GM12878 (cell line): ENCODE measurements around the gene GLIPR2. TPM values are rescaled to one million over a fixed set of nuclear protein-coding genes. Genes with fewer than 3 reads are reported as not detected.

Experiments used
- BMI1 ChIP-seq: fragments of 450-650 bp; IDR thresholded peaks from 2 replicates; pipeline ENCODE4 v1.6.1; 2016; ENCODE audit warnings: mild to moderate bottlenecking, moderate library complexity, borderline replicate concordance
- CEBPZ ChIP-seq: fragments of 150-350 bp; IDR thresholded peaks from 2 replicates; pipeline ENCODE4 v1.6.1; 2016; ENCODE audit warnings: low read depth, low read length
- CHD4 ChIP-seq: fragments of 200-600 bp; sonication (generic); IDR thresholded peaks from 2 replicates; pipeline ENCODE4 v1.6.1; 2016; ENCODE audit warnings: mild to moderate bottlenecking
- DPF2 ChIP-seq: fragments of 450-650 bp; IDR thresholded peaks from 2 replicates; pipeline ENCODE4 v1.6.1; 2017; ENCODE audit warnings: mild to moderate bottlenecking
- EP300 ChIP-seq, 2 experiments: fragments of 150-350 bp in 1 of 2; IDR thresholded peaks; 2 replicates each; pipeline ENCODE4 v1.6.1; 2011 to 2012; ENCODE audit warnings: low read depth in 2 of 2, low read length in 2 of 2, borderline replicate concordance in 1 of 2, improper control_type of control experiment in 1 of 2, inconsistent platforms in 1 of 2; ENCODE audit not compliant: control insufficient read depth in 1 of 2
- GABPA ChIP-seq: IDR thresholded peaks from 2 replicates; pipeline ENCODE4 v1.6.1; 2014; ENCODE audit warnings: antibody characterized with exemption, low read depth, mild to moderate bottlenecking, inconsistent platforms
- HDAC2 ChIP-seq: fragments of 200-600 bp; sonication (generic); IDR thresholded peaks from 2 replicates; pipeline ENCODE4 v1.6.1; 2017
- JUND ChIP-seq: IDR thresholded peaks from 2 replicates; pipeline ENCODE4 v1.6.1; 2012; ENCODE audit warnings: low read depth, mild to moderate bottlenecking, low read length, improper control_type of control experiment, moderate library complexity
- KAT2A ChIP-seq: conservative IDR thresholded peaks from 2 replicates; pipeline ENCODE4 v1.6.1; 2011; ENCODE audit warnings: low read depth, low read length; ENCODE audit not compliant: control insufficient read depth
- KLF5 ChIP-seq: fragments of 450-650 bp; IDR thresholded peaks from 2 replicates; pipeline ENCODE4 v1.6.1; 2014; ENCODE audit warnings: mild to moderate bottlenecking; ENCODE audit not compliant: partially characterized antibody
- NR2C1 ChIP-seq: fragments of 450-650 bp; IDR thresholded peaks from 2 replicates; pipeline ENCODE4 v1.6.1; 2017; ENCODE audit warnings: antibody characterized with exemption, mild to moderate bottlenecking, moderate library complexity
- PAX8 ChIP-seq: fragments of 450-650 bp; IDR thresholded peaks from 2 replicates; pipeline ENCODE4 v1.6.1; 2017; ENCODE audit warnings: mild to moderate bottlenecking, moderate library complexity
- POU2F2 ChIP-seq: IDR thresholded peaks from 3 replicates; pipeline ENCODE4 v1.6.1; 2011; ENCODE audit warnings: low read depth, mild to moderate bottlenecking, low read length, borderline replicate concordance
- REST ChIP-seq: IDR thresholded peaks from 2 replicates; pipeline ENCODE4 v1.6.1; 2012; ENCODE audit warnings: mild to moderate bottlenecking, low read depth, low read length
- RUNX3 ChIP-seq: IDR thresholded peaks from 2 replicates; pipeline ENCODE4 v1.6.1; 2012; ENCODE audit warnings: low read length, inconsistent platforms
- SUPT20H ChIP-seq: IDR thresholded peaks from 2 replicates; pipeline ENCODE4 v1.6.1; 2011; ENCODE audit warnings: low read depth, mild to moderate bottlenecking, low read length, moderate library complexity, borderline replicate concordance; ENCODE audit not compliant: control insufficient read depth
- TAF1 ChIP-seq: IDR thresholded peaks from 2 replicates; pipeline ENCODE4 v1.6.1; 2011; ENCODE audit warnings: mild to moderate bottlenecking, low read depth, low read length, borderline replicate concordance
- ZBED1 ChIP-seq: IDR thresholded peaks from 2 replicates; pipeline ENCODE4 v1.6.1; 2016; ENCODE audit warnings: borderline replicate concordance
- ZBTB11 ChIP-seq: fragments of 450-650 bp; formaldehyde crosslinking; IDR thresholded peaks from 2 replicates; pipeline ENCODE4 v1.5.0; 2022; ENCODE audit warnings: mild to moderate bottlenecking, missing genetic modification characterization
- ZNF274 ChIP-seq: IDR thresholded peaks from one replicate; pipeline ENCODE4 v1.8.0; 2011; ENCODE audit not compliant: insufficient read length, insufficient read depth
- polyA plus RNA-seq, 11 experiments: library from polyadenylated mRNA; depleted of rRNA in 4 of 11; unstranded in 6 of 11; stranded (reverse) in 5 of 11; fragments of >200 nt; fragmentation: Nextera tagmentation in 4 of 11; fragmentation: Illumina TruSeq in 1 of 11; extraction: Ambion mirVana in 4 of 11; extraction: Trizol in 1 of 11; gene quantifications; 1 replicate in 1 of 11; 2 replicates in 10 of 11; pipeline versions ENCODE4 v1.2.1 to v1.2.3, GENCODE V29; 2011 to 2016; ENCODE audit warnings: inconsistent platforms in 2 of 11, missing spikeins in 2 of 11, low read depth in 1 of 11
- total RNA-seq, 4 experiments: library from RNA; depleted of rRNA in 3 of 4; stranded (reverse); fragments of >200 nt in 3 of 4; fragmentation: Illumina TruSeq in 1 of 4; extraction: Trizol in 1 of 4; gene quantifications; 2 replicates each; pipeline versions ENCODE4 v1.2.1 to v1.2.3, GENCODE V29; 2013 to 2021

Gene GLIPR2
- total and polyA plus RNA-seq, 10 of the 15 experiments (the other 5 are each of a cell fraction or from before 2014, with no cell fraction given): 0.41 to 3.5 (median 2.2) TPM

GRCh38 chr9:36190388-36191289, 54.1 kb downstream of the GLIPR2 start, which contains the start of gene CLTA (continued):
- no peak for TF ChIP-seq ZBED1
- TF ChIP-seq SUPT20H: no peak
- no peak for TF ChIP-seq NR2C1
- no peak for TF ChIP-seq KAT2A
- peak; percentile 63; the same call in 2 of the 3 replicates for TF ChIP-seq POU2F2
- TF ChIP-seq RUNX3: peak; percentile 61
- TF ChIP-seq GABPA: peak; percentile 84
- TF ChIP-seq JUND: no peak
- TF ChIP-seq HDAC2: 0 out of 2 replicates have a peak, but pooled peaks have one; percentile 44
- no peak for TF ChIP-seq ZNF274
- peak; percentile 94 for TF ChIP-seq TAF1
- TF ChIP-seq EP300 (IDR thresholded peaks at IDR 0.05; ENCODE audit: borderline replicate concordance in 1 of 2, control insufficient read depth in 1 of 2, low read depth in 2 of 2, low read length in 2 of 2): peak in 1 of 2 experiments; percentile 49; a peak in 2 of 4 replicates
- TF ChIP-seq ZBTB11: peak; percentile 50; the same call in 1 of the 2 replicates
- TF ChIP-seq REST: no peak
- TF ChIP-seq PAX8: no peak
- no peak for TF ChIP-seq BMI1
- peak; percentile 38 for TF ChIP-seq KLF5
- TF ChIP-seq CHD4: no peak
- TF ChIP-seq CEBPZ: no peak
- TF ChIP-seq DPF2: no peak; the same call in none of the 2 replicates
